ENCODE data around the gene MAP2K2. TPM values are rescaled to one million over a fixed set of nuclear protein-coding genes. Genes with fewer than 3 reads are reported as not detected.

Gene MAP2K2
- total RNA-seq, 1 donor from 2014 or later = 139 TPM

GRCh38 chr19:4099041-4099764, 24.7 kb downstream of the MAP2K2 start:
- no peak for DNase-seq (ENCODE audit: low spot score)

- no peak for DNase-seq (ENCODE audit: low spot score)
These were observed 25.4 kb downstream of the MAP2K2 start for GRCh38 chr19:4098493-4098892.

- no peak for DNase-seq (ENCODE audit: low spot score)
These were observed 26.4 kb downstream of the MAP2K2 start for GRCh38 chr19:4097501-4097900.

GRCh38 chr19:4096049-4096892, 27.7 kb downstream of the MAP2K2 start:
- no peak for DNase-seq (ENCODE audit: low spot score)

GRCh38 chr19:4095488-4095844, 28.5 kb downstream of the MAP2K2 start:
- DNase-seq (ENCODE audit: low spot score) = no peak

DNA sequence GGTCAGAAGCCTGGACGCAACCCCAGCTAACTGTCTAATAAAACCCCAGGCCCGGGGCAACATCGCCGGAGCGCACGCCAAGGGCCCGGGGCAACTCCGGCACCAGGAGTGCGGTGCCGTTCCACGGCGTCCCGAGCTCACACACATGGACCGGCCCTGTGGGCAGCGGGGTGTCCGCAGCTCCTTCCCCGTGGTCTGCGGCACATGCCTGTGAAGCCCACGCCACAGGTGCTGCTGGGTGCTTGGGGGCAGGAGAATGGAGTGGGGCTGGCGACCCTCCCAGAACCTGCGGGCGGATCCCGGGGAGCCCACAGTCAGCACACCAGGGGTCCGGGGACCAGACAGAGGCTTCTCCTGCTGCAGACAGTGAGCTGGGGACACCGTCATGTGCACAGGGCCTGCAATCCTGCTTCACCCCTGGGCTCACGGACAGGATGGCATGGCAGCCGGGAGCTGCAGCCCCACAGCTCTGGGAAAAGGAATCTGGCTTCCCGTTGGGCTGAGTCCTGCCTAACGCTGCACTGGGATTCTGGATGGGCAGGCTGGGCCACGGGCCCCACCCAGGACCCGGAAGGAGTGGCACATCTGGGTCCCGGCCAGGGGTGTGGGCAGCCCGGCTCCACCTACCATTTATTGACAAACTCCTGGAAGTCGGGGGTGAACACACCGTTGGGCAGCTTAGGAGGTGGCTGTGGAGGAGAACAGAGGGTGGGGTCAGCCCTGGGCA, 29.0 kb downstream of the MAP2K2 start:
- no peak for DNase-seq (ENCODE audit: low spot score)

DNA sequence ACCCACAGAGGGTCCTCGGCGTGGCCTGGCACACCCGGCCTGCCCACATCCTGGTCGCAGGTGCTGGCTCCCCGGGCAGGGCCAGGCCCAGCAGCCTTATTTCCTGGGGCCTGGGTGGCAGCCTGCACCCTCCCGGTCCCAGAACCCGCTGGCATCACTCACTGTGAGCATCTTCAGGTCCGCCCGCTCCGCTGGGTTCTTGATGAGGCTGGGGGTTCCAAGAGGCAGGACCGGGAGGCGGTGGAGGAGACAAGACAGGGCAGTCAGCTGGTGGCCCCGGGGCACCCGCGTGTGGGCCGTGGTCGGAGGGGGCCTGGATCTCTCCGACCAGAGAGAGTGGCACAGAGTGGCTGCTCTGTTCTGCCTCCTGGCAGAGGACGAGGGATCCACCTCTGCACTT, 29.6 kb downstream of the MAP2K2 start:
- no peak for DNase-seq (ENCODE audit: low spot score)

DNA sequence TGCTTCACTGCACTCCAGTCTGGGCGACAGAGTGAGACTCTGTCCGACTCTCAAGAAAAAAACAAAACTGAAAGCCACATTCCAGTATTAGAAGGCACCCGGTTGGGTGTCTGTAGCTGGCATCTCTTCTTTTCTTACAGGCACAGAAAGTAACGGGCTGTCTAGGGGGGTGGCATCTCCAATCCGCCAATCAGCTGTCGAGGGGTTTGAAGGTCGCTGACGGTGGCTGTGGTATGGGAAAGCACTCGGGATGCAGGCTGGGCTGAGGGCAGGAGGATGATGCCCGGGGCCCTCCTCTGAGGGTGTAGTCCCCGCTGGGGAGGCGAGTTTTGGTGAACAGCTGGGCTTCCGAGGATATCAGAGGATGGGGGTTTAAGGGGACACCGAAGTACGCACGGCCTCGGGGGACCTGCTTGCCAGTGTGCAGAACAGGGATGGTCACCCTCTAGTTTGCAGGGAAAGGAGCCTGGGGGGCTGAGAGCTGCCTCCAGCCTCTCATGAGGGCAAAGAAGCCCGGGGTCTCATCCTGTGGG, 30.2 kb downstream of the MAP2K2 start:
- no peak for DNase-seq (ENCODE audit: low spot score)

- no peak for DNase-seq (ENCODE audit: low spot score)
These were observed 33.3 kb downstream of the MAP2K2 start for GRCh38 chr19:4090356-4091220.

- no peak for DNase-seq (ENCODE audit: low spot score)
These were observed 34.0 kb downstream of the MAP2K2 start for GRCh38 chr19:4089946-4090345.

DNA sequence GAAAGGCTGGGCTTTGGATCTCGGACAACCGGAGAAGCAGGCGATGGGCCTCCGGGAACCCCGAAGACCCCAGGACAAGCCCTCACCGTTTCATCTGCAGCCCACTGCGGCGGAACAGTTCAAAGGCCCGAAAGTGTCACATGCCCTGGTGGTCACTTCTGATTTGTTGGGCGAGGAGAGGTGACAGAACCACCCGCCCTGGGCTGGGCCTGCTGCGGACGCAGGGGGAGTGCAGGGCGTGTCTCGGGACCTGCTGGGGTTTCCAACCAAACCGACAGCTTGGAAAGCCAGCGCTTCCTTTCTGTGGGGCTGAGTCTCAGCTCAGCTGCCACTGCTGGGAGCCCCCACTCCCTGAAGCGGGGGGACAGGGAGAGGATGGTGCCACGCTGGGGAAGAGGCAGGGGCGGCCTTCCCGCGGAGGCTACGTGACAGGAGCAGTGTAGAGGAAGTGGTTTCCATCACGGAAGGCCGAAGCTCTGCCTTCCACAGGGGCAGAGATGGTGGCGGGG, 34.5 kb downstream of the MAP2K2 start:
- no peak for DNase-seq (ENCODE audit: low spot score)

DNA sequence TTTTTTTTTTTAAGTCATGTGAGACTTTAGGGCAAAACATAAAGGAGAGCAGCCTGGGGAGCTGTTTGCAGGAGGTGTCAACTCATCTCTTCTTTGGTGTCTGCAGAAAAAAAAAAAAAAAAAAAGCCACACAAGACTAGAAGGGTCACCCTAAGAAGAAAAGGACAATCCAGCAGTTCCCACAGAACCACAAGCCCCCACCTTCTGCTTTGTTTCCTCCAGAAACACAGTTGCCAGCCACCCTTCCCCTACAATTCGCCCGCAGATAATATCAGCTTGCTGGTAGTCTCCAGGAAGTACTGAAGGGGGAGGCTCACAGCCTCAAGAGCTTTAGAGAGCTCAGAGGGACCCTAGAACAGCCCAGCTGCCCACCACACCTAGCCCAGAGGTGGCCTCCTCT, 34.9 kb downstream of the MAP2K2 start:
- DNase-seq (ENCODE audit: low spot score) = no peak

DNA sequence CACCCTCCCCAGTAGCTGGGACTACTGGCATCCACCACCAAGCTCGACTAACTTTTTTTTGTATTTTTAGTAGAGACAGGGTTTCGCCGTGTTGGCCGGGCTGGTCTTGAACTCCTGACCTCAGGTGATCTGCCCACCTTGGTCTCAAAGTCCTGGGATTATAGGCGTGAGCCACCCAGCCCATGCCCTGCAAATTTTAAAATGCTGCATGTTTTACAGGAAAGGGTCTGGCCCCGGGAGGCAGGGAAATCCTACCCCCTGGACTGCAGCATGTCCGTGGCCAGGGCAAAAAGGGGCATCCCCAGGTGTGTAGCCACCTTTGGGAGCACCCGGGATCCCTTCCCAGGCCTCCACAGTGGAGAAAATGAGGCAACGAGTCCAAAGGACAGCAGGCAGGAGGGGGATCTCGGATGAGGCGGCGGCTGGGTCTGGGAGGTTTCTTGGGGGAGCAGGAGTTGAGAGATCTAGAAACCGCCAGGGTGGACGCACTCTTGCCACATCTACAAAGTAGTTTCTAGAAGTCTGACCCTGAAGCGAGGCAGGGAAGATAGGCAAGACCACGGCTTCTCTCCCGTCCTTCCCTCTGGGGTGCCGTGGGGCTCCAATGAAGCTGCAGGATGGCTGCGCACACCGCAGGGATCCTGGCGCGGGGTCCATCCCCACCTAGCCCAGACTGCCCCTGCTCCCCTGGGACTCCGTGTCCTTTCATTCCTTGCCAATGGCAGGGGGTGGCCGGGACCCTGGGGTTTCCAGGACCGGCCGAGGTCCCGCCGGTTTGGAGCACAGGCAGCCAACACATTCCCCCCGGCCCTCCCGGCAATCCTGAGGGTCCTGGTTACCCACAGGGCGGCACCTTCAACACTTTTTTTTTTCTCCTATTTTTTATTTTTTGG, 35.9 kb downstream of the MAP2K2 start:
- DNase-seq (ENCODE audit: low spot score) = no peak

- no peak for DNase-seq (ENCODE audit: low spot score)
These were observed 37.5 kb downstream of the MAP2K2 start for GRCh38 chr19:4086411-4086867.

- no peak for DNase-seq (ENCODE audit: low spot score)
These were observed 39.4 kb downstream of the MAP2K2 start for GRCh38 chr19:4084547-4084877.

- no peak for DNase-seq (ENCODE audit: low spot score)
These were observed 40.0 kb downstream of the MAP2K2 start for GRCh38 chr19:4083677-4084546.

DNA sequence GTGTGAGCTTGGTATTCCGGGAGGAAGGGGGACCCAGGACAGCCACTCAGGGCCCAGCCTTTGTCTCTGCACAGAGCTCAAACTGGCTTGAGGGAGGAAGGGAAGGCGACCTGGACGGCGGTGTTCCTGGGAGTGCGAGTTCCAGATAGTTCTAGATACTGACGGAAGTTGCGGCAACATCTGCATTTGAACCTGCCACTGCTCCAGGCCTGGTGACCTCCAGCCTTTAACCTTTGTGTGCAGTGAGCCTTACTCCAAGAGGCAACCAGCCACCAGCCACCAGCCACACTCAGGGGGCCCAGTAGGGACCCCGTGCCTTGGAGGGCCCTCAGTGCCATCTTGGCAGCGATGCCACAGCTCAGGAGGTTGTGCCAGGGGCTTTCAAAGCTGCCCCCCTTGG, 41.8 kb downstream of the MAP2K2 start:
- DNase-seq (ENCODE audit: low spot score) = no peak

GRCh38 chr19:4081441-4082129, 42.3 kb downstream of the MAP2K2 start:
- DNase-seq (ENCODE audit: low spot score) = no peak

DNA sequence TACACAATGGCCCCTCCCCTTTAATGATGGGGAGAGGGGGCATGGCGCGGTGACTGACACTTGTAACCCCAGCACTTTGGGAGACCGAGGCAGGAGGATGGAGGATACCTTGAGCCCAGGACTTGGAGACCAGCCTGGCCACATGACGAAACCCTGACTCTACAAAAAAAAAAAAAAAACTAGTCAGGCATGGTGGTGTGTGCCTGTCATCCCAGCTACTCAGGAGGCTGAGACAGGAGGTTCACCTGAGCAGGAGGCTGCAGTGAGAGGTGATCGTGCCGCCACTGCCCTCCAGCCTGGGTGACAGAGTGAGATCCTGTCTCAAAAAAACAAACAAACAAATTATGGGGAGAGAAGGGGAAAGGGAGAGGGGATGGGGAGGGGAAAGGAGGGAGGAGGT, 43.4 kb downstream of the MAP2K2 start:
- DNase-seq (ENCODE audit: low spot score) = no peak

All from mucosa of gallbladder (tissue), 1 donor.